ENCODE measurements around the gene GALT.

GALT gene

DNA sequence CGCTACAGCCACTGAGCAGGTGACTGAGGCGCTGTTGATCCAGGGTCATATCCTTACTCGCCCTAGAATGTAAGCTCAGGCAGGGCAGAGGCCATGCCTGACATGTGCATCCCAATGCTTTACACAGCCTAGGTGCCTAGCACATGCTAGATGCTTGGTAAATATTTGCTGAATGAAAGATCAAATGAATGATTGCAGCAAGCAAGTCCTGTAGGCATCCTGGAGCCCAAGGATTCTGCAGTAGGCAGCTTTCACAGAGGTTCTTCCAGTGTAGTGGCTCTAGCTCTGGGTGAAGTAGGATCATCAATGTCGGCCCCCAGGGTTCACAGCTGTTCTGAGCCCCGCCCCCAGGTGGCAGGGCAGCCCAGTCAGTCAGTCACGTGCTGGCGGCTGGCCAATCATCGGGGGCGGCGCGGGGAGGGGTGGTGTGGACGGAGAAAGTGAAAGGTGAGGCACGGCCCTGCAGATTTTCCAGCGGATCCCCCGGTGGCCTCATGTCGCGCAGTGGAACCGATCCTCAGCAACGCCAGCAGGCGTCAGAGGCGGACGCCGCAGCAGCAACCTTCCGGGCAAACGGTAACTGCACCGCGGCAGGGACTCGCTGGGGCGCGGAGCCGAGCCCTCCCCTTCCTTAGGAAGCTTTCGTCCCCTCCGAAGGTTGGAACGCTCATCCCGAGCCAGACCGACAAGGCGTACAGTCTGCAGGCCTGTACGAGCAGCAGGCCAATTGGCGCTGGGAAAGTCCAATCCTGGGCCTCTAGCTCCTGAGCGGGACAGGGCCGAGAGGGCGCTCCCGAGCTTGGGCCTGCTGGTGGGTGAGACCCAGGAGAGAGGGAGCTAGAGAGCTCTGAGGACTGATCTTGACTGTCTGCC lies at the start of gene GALT:
Gene GALT, plus strand, starts transcription at position 465 of the 873 bp plus-strand sequence. Its CDS starts 30 bp downstream, at position 495.
- DNase-seq = peak; percentile 97 to 98

DNA sequence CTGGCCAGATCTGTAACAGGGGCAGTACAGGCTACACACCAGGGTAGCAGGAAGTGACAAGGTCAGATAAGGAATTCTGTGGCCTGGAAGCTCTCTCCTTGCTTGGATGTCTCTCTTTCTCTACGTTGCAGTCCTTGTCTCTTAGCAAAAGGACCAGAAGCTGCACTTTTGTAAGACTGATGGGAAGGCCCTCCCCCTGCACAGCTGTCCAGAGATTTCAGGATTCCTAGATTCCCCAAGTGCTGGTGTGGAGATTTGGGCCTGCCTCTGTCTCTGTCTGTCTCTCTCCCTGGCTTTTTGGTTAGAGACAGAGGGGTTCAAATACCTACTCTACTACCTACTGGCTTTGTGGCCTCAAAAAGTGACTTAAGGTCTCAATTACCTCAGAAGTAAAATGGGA lies 46.9 kb upstream of the GALT start:
- no peak for DNase-seq

DNA sequence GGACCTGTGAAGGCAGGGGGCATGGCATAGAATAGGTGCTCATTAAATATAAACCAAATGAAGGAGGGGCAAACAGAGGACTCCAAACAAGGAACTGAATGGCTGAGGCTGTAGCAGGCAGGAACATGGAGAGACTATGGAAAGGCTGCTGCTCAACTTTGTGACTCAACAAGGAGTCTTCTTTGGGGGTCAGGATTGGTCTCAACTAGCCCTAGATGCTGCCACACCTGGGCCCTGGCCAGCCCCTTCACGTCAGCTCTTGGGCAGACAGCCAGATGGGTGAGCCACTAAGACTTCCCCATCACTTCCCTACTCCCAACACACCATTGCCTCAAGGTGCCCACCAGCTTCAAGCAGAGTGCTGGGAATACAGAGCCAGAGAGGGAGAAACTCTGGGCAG lies 45.6 kb upstream of the GALT start:
- no peak for DNase-seq

DNA sequence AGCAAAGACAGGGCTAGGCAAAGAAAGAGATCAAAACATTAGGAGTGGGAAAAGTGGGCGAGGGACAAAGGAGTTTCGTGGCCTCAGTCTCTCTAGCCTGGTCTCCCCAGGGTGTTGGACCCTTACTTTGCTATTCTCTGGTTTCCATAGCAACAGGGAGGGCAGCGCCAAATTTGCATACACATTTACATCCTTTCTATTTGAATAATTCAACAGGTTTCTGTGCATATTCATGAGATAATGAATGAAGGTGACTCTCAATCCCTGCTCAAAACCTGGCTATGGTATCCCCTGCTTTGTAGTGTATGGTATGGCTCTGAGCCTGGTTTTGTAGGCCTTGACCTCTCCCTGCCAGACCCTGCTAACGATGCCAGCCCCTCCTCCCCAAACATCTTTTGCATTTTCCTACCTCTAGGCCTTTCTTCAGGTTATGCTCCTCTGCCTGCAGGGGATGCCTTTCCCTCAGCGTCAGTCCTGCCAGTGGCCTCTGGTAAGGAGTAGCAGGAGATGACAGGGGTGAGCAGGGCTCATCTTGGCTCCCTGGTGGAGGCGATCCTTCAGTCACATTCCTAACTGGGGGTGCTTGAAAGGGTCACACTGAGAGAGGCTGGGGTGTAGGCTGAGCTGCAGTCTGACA lies 44.4 kb upstream of the GALT start:
- no peak for DNase-seq

DNA sequence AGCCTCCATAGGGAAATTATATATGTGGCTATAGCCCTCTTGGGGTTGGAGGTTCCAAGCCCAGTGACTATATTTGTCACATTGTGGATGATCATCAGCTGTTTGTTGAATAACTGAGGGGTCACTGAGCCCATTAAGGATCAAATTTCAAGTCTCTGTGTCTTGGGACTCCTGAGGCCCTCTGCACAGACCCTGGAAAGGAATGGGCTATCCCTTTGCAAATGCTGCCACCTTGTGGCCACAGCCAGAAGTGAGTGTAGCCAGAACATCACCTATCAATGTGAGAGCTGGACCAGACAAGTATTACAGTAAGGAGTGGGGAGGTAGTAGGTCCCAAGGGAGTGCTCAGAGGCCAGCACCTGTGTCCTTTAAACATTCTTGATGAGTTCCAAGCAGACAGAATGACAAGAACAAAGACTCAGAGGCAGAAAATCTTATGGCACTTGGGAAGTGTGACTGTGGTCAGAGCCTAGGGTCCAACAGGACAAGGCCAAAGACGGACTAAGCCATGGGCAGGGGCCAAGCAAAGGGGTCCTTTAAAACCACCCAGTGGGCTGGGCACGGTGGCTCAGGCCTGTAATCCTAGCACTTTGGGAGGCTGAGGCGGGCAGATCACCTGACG lies 42.8 kb upstream of the GALT start:
- DNase-seq = peak; percentile 75 to 79

DNA sequence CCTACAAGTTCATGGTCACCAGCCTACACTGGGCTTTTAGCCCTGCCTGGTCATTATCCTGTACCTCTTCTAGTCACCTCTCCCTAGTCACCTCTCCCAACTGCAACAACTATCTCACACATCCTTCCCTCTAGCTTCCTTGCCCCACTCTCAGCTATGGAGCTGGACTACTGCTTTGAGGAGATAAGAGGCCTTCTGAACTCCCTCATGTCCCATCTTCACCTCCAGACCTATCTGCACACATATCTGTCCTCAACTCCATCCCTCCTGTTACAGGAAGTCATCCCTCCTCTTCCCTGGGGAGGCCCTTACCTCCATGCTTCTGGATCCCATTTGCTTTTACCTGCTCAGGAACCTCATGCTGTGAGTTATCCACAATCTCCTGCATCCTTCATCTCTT lies 40.3 kb upstream of the GALT start:
- DNase-seq = no peak

DNA sequence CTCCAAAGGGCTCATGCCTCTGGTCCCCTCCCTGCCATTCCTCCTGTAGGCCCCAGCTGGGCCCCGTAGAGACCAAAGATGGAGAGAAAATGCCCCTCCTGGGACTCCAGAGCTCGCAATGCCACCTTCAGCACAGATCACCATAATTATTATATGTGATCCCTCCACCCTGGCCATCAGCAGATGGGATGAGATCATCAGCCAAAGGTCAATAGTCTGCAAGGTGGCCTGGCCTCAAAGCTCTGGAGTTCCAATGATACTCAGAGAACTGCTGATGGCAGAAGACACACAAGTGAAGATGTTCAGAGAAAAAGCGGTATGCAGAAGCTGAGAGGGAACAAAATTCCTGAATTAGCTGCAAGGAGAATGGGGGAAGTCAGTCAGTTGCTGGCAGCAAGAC lies 39.6 kb upstream of the GALT start:
- no peak for DNase-seq

DNA sequence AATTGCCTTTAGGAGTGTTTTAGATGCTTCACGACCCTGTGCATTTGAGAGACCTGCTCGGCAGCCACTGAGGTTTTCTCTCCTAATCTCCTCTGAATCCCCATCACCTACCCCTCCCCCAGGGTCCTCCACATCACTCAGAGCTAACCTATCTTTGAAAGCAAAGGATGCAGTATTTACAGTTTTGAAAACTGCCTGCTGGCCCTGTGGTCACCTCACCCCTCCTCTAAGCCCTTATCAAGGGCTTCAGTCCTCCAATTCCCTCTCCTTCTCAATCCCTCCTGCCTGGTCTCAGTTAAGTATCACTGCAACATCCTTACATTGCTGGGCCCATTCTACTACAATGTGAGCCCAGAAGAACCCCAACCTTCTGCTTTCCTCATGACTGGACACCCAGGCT lies 39.1 kb upstream of the GALT start:
- no peak for DNase-seq

DNA sequence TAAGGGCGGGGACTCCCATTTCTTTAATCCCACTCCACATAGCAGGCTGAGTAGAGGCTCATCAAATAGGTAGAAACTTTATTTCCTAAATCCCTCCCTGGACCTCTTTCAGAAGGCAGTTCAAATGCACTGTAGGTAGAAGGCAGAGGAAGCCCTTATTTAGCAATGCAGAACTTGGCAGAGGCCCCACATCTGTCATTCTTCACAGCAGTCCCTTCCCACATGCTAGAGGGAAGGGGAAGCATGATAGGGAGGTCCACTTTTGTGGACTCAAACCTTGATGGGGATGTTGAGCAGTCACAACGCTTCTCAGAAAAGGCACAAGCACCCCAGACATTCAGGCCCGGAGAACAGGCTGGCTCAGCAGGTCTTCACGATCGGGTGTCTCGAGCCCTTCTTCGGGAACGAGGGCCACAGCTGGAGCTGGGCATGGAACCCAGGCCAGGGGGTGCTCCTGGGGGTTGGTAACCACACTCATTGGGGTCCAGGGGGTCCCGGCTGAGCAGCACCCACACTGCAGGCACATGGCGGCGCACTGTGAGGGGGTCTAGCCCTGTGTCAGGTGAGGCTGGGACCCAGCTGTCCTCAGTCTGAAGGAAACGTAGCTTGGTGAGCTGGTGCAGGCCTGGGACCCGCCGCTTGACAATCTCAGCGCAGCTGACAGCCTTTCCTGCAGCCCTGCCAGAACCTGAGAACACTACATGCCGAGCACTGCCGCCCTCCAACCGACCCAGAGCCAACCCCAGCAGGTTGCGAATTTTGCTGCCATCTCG lies 35.9 kb upstream of the GALT start:
- DNase-seq = no peak

DNA sequence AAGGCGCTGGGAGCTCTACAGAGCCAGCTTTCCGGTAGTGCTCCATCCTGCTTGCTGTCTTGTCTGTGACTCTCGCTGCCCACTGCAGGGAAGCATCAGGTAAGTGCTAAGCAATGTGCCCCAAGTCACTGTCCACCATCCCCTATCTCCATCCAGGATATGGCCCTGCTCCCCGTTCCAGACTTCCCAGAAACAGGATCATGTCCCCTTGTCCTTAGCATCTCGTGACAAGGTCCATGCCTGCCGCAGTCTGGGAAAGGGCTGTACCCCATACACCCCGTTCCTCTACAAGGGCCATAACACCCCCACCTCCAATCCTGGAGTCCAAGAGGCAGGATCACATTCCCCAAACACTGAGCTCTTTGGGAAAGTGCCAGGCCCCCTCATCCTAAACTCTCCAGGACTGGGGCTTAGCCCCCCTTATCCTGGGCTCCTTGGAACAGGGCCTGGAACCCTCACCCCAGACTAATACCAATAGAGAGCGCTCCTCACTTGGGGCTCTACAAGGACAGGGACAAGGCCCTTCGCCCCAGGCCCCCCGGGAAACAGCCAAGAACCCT lies 35.1 kb upstream of the GALT start:
- no peak for DNase-seq

DNA sequence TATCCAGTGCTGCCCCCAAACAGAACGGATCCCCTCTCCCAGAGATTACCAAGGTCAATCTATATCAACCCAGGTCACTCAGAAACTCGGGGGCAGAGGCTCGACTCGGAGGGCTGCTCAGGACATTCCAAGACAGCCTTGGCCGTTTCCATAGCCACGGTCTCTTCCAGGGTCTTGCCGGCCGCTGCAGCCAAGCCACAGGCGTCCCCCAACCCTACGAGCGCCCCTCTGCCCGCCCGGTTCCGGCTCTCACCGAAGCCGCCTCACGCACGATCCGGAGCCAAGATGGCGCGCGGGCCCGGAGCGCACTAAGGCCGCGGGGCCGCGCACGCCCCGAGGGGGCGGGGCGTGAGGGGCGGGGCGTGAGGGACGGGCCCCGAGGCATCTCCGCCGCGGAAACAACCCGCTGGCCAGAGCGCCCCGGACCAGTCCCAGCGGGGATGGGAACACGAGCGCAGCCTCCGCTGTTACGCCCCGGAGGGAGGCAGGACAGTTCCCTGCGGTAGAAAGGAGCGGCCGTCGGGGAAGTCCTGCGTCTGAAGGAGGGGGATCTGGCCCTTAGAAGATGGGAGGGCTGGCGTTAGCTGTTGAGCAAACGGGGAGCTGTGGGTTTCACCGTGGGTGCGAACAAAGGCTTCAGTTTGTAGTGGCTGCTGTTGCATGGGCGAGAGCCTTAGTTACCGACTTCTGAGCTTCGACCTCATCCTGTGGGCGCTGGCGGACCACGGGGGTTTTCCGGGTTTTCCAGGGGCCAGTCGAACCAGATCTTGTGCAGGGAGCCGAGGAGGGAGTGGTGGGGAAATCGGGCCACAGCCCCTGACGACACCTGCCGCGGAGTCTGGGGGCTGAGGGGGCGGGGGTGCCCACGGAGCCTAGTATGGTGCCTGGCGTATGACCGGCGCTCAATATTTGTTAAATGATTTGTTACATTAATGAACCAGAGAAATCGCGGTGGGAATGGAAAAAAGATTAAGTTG lies 34.4 kb upstream of the GALT start, which contains the start of gene RPP25L:
Gene RPP25L, minus strand, starts transcription at position 287 of the 977 bp plus-strand sequence. CDS start 801 bp downstream, outside the sequence.
- DNase-seq = peak; percentile 68 to 72

DNA sequence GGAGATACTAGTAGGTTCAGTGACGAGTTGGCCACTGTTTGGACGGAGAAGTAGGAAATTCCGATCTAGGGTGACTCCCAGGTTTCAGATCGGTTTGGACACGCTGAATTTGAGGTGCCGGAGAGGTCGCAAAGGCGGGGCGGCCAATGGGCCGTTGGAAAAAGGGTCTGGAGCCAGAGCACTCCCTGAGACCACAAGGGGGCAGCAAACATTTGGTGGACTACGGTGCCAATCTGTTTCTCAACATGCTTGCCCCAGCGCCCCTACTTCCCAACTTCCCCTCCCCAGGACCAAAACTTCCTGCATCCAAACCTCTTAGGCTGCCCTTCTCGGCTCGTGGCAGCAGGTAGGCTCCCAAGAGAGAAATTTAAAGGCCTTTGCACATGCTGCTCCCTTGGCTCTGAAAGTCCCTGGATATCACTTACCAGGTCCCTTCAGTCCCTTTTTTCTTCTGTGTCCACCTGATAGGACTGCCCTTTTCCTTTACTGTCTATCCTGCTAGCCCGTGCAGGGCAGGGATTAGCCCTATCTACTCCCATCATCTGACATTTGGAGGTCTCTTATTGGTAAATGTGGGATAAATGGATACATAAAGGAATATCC lies 33.6 kb upstream of the GALT start:
- DNase-seq = peak; percentile 50 to 54

DNA sequence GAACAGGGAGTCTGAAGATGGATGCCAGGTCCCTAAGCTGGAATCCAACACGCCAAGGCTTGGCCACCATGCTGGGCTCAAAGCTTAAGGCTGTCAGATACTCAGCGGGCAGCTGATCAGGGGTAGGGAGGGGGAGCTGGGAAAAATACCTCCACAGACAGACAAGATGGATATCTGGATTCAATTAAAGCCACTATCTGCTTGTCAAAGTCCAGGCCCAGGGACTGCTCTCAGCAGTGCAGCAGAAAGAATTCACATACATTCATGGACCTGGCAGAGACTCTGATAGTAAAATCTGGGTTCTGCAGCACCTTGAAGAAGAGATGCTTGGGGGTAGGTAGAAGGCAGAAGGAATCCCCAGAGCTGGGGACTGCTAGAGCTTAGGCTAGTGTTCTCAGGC lies 31.3 kb upstream of the GALT start:
- no peak for DNase-seq

DNA sequence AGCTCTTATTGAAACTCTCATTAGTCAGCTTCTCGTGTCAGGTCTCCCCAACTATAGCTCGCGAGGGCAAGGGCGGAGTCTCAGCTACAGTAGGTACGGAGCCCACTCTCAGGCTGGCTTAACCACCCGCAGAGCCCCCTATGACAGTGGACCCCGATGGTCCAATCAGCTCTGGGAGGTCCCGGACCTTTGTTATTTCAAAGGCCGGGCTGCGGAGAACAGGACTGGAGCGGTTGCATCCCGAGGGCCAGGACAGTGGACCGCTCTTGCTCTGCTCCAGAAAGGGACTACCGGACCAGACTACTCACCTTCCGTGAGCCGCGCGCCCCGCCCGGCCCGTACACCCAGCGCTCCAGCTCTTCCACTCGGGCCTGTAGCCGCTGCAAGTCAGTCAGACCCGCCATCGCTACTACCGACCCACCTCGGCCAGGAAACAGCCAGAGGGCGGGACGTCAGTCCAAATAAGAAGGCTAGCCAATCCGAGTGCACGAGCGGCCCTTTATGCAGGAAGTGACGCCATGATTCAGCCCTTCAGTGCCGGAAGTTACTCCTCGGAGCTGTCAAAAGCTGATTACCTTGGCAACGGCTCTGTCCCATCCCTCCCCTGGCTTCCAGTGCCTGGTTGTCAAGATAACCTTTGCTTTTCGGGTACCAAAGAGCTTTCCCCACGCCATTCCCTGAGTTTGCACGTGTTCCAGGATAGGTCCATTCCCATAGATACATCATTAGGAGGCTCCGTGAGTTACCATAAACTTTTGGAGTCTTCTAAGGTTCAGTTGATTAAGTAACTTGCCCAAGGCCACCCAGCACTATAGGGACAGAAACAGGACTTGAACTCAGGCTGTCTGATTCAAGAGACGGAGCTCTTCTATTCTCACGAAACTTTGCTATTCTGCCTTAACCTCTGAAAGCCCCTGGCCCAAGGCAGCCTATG lies 26.1 kb upstream of the GALT start, which contains the start of gene DCTN3:
Gene DCTN3, minus strand, starts transcription at position 435 of the 934 bp plus-strand sequence. Its CDS starts 31 bp downstream, at position 404.
- peak; percentile 86 to 88 for DNase-seq

DNA sequence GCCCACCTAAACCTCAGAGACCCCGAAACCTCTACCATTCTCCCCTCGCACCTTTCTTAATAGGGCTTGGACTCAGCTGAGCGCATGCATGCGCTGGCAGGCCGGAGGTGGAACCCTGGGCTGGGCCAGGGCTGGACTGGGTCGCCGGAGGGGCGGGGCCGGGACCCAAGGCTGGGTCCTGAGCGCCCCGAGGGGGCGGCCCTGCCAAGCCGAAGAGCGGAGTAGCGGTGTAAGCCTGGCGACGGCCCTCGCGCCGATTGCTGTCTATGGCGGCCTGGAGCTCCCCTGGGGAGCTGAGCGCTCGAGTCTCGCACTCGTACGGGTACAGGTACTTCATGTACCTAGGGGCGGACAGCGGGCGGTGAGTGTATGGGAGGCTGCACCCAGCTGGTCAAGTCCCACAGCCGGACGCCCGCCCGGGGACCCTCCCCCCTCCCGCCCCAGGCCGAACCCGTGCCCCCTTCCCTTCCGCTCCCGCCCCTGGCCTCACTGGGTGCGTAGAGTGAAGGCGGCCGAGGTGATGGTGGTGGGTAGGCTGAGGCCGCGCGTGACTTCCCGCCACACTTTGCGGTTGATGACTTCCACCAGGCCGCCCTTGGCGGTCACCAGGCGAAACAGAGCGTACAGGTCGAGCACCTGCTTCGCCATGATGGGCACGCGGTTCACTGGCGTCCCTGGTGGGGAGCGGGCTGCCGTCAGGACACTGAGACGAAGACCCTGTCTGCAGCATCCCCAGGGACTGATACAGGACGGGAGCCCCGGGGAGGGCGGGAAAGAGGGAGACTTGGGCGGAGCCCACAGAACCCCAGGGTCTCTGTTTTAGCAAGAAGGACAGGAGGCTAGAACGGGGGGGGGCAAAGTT lies 22.9 kb upstream of the GALT start:
- DNase-seq = no peak

DNA sequence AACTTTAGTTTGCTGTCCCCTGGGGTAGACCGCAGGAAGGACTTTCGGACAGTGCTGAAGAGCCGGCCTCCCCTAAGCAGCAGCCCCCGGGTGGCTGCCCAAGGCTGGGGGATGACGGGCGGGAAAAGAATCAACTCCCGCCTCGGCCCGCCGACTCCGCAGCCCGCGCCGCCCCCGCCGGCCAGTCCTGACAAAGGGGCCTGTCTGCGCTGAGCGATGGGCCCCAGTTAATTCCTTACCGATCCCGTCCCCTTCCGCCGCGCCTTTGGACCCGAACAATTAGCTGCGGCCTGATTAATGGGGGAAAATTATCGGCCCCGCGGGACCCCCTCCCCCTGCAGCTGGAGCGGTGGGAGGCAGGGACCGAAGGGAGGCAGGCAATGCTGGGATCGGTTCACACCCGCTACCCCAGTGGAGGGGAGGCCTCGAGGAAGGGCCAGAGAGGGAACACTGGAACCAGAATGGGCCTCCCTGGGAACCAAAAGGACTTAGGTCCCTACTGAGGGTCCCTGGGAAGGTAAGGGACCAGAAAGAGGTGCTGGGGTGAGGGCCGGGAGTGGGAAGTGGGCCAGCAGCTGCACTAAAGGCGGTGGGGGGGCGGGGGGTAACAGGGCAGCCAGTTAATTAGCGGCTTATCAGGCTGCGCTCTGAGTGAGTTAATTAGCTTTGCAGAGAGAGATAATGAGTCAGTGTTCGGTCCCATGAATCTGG lies 21.8 kb upstream of the GALT start:
- DNase-seq = no peak

DNA sequence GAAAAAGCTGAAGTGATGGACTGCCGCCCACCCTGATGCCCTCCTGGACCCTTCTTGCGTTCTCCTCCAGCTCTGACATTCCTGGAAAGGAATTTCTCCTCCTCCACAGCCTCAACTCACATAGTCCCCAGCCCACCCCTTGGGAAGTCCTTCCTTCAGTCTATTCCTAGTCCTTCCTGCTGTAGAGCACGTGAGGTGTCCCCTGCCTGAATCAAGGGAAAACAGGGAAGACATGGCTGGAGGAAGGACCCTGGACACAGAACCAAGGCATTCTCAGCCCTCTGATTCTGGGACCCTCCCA lies 21.3 kb upstream of the GALT start:
- DNase-seq = no peak

Measured in activated CD4-positive, alpha-beta T cell treated with anti-CD3 and anti-CD28 coated beads, Interleukin-2, amount 50 U/mL, for 4 hours (primary cell).